Calu3 (cell line): ENCODE results near the gene HECA. TPM values are rescaled to one million over a fixed set of nuclear protein-coding genes. Genes with fewer than 3 reads are reported as not detected.
A peak's percentile ranks its signal among the peaks of the same experiment; 100 is the strongest.

Experiments used
- BruUV-seq: library from RNA; stranded (reverse); fragments of 400-500 nt; replicated peaks from 2 replicates; lab custom pipeline; 2021; lab: Mats Ljungman, UMichigan
- CTCF ChIA-PET: fragments of 300-600 bp; sonication (Branson Sonifier 250); formaldehyde crosslinking; loops from one replicate; lab custom pipeline; 2022; ENCODE audit warnings: antibody characterized with exemption; lab: Charles Lee
- DNase-seq: peaks from one replicate; pipeline ENCODE4 v3.0.0; 2022
- H3K27ac Mint-ChIP-seq: one replicate; pipeline ENCODE4 v1.8.0; 2022; ENCODE audit warnings: mixed read lengths; ENCODE audit not compliant: unreplicated experiment
- H3K27me3 Mint-ChIP-seq: one replicate; pipeline ENCODE4 v1.8.0; 2022; ENCODE audit warnings: mixed read lengths; ENCODE audit not compliant: unreplicated experiment
- H3K36me3 Mint-ChIP-seq: one replicate; pipeline ENCODE4 v1.8.0; 2022; ENCODE audit warnings: mild to moderate bottlenecking, moderate library complexity, mixed read lengths; ENCODE audit not compliant: insufficient read depth, unreplicated experiment
- H3K4me1 Mint-ChIP-seq: one replicate; pipeline ENCODE4 v1.8.0; 2022; ENCODE audit warnings: mild to moderate bottlenecking, low read depth, mixed read lengths; ENCODE audit not compliant: unreplicated experiment
- H3K4me3 Mint-ChIP-seq: one replicate; pipeline ENCODE4 v1.8.0; 2022; ENCODE audit warnings: mild to moderate bottlenecking, low read depth, moderate library complexity, mixed read lengths; ENCODE audit not compliant: unreplicated experiment
- H3K9me3 Mint-ChIP-seq: one replicate; pipeline ENCODE4 v1.8.0; 2022; ENCODE audit warnings: low read depth, mixed read lengths; ENCODE audit not compliant: unreplicated experiment
- CTCF ChIP-seq: fragments of 200-600 bp; IDR thresholded peaks from one replicate; pipeline ENCODE4 v1.8.0; 2022; ENCODE audit warnings: antibody characterized with exemption; ENCODE audit not compliant: unreplicated experiment
- intact Hi-C: fragments of 100-400 bp; cut with micrococcal nuclease; formaldehyde crosslinking; loops from one replicate; pipeline ENCODE4 v1.10.0; 2022; ENCODE audit not compliant: unreplicated experiment
- total RNA-seq: library from RNA; stranded (reverse); gene quantifications from 2 replicates; pipeline ENCODE4 v1.2.3, GENCODE V29; 2022

Gene HECA
- total RNA-seq, 1 experiment from 2014 or later = 7.1 TPM

- BruUV-seq = no TSS peak
- H3K27ac Mint-ChIP-seq = no peak overlapping the region
- no peak for TF ChIP-seq CTCF
- CTCF ChIA-PET = no interaction called here
- intact Hi-C loops = no loop called here
- H3K4me1 Mint-ChIP-seq = no peaks in the 10 kb centered on the region
- no peaks in the 10 kb centered on the region for H3K9me3 Mint-ChIP-seq
- H3K36me3 Mint-ChIP-seq = peaks cover 19% of the 10 kb centered on the region
- H3K27me3 Mint-ChIP-seq = no peaks in the 10 kb centered on the region
- H3K4me3 Mint-ChIP-seq = no peak overlapping the region
- no peak for DNase-seq
Observed at GRCh38 chr6:139131736-139132280, 3.1 kb upstream of the HECA start.

DNA sequence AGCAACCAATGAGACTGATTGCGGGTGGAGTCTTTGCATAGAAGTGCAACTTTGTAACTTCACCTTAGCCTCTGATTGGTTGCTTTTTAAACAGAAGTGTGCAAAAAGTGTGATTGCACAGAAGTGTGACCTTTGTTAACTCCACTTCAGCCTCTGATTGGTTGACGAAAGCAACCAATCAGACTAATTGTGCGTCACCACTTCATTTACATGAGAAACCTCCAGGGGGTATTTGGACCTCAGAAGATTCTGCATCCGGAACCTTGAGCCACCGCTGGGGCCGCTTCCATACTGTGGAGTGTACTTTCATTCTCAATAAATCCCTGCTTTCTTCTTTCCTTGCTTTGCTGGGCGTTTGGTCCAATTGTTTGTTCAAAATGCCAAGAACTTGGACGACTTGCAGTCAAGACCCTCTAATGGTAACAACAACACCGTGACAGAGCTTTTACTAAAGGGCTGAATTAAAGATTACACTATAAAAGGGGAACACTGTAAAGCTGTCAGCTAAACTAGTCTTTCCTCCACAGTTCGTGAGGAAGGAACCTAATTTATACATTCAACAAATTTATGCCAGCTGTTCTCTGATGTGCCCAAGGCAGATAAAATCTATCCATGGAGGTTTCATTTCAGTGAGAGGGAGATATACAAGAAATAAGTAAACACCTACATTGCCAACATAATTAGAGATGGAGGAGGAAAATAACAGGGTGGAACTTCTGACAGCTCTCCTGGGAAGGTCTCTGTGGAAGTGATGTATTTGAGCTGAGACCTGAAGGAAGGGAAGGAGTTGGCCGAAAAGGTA, 1.4 kb upstream of the HECA start:
- TF ChIP-seq CTCF = no peak
- H3K4me1 Mint-ChIP-seq = no peaks in the 10 kb centered on the region
- no peaks in the 10 kb centered on the region for H3K9me3 Mint-ChIP-seq
- no peaks in the 10 kb centered on the region for H3K27me3 Mint-ChIP-seq
- DNase-seq = no peak
- intact Hi-C loops = no loop called here
- no peak overlapping the region for H3K4me3 Mint-ChIP-seq
- no TSS peak for BruUV-seq
- H3K27ac Mint-ChIP-seq = peak overlapping the region; percentile 68
- CTCF ChIA-PET = no interaction called here
- peaks cover 19% of the 10 kb centered on the region for H3K36me3 Mint-ChIP-seq

DNA sequence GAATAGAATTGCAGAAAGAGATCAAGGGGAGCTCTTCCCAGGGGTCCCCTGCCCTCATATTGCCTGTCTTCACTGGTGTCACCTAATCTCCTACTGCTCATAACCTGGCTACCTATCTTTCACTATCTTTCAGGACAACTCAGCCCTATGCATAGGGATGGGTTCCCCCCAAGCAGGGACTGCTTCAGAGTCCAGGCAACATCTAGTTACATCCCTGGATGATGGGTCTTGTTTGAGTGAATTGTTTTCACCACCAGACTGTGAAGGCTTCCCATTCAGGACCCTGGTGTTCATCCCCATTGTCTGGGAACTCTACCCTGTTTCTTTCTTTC, 850 bp upstream of the HECA start:
- no peak for TF ChIP-seq CTCF
- Mint-ChIP-seq H3K4me1 (no peaks in the 10 kb centered on the region), H3K36me3 (peaks cover 19% of the 10 kb centered on the region), H3K4me3 (no peak overlapping the region), H3K9me3 (no peaks in the 10 kb centered on the region), H3K27me3 (no peaks in the 10 kb centered on the region), H3K27ac (peak overlapping the region; percentile 68)
- BruUV-seq = no TSS peak
- intact Hi-C loops = no loop called here
- CTCF ChIA-PET = interaction anchor here (0.6 kb wide), 2 partner anchors 180 to 930 kb away, joined by 3 to 4 read pairs; no protein-coding TSS in a partner anchor
- no peak for DNase-seq

DNA sequence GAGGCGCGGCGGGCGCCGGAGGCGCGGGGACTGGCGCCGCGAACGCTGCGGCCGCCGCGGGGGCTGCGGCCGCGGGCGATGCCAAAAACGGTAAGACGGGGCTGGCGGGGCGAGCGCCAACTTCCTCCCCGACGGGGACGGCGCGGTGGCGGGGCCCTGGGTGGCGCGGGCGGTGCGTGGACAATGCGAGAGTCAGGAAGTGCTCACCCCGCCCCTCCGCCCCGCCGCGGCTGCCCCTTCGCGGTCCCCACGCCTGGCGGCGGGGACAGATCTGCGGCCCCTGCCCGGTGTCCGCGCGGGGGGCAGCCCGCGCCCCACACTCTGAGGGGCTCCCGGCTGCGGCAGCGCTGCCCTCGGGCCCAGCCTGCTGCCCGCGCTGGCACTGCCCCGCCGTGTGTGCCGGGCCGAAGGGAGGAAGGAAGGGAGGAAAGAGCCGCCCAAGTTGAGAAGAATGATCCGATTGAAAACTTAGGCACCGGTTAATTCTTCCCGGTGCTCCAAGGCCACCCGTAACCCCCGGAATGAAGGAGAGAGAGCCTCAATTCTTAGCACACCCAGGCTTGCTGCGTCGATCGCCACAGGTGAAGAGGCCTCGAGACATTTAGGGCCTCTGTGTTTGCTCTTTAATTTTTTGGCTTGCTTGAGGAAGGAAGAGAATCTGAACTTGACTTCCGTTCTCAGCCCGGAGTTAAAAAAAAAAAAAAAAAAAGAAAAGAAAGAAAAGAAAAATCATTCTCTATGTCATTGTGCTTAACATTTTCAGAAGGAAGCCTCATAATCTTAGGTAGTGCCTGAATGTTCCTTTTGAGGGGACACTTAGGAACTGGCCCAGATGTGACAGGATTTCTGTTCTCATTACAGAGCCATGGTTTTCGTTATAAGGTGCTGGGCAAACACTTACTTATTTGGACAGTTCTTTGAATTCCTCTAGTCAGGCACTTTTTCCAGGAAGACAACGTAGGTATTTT, 982 bp downstream of the HECA start:
- no TSS peak for BruUV-seq
- H3K4me3 Mint-ChIP-seq = peak overlapping the region; percentile 77
- CTCF ChIA-PET = no interaction called here
- TF ChIP-seq CTCF = no peak
- no peaks in the 10 kb centered on the region for H3K9me3 Mint-ChIP-seq
- DNase-seq = peak; percentile 34
- peak overlapping the region; percentile 67 for H3K27ac Mint-ChIP-seq
- H3K27me3 Mint-ChIP-seq = no peaks in the 10 kb centered on the region
- intact Hi-C loops = no loop called here
- H3K4me1 Mint-ChIP-seq = no peaks in the 10 kb centered on the region
- peaks cover 19% of the 10 kb centered on the region for H3K36me3 Mint-ChIP-seq
